SK-N-MC (cell line): ENCODE results near the gene PLA2G6.

Experiments
- DNase-seq: peaks from one replicate; pipeline ENCODE4 v3.0.0-alpha.2; 2011; ENCODE audit warnings: low read depth, low spot score
- H3K27ac ChIP-seq: fragments of 200-600 bp; sonication (generic); 2 replicates; pipeline ENCODE4 v1.5.1; 2016; ENCODE audit warnings: mixed run types
- H3K36me3 ChIP-seq: fragments of 200-600 bp; sonication (generic); 2 replicates; pipeline ENCODE4 v1.6.1; 2017; ENCODE audit warnings: antibody characterized with exemption, low read length, mixed read lengths; ENCODE audit not compliant: insufficient read depth
- H3K4me3 ChIP-seq: fragments of 200-600 bp; sonication (generic); 2 replicates; pipeline ENCODE4 v1.5.1; 2016
- H3K9ac ChIP-seq: fragments of 200-600 bp; sonication (generic); 2 replicates; pipeline ENCODE4 v1.8.0; 2017; ENCODE audit warnings: mixed run types, mixed read lengths; ENCODE audit not compliant: insufficient read length
- H3K9me3 ChIP-seq: fragments of 200-600 bp; sonication (generic); 2 replicates; pipeline ENCODE4 v1.6.1; 2017; ENCODE audit warnings: low read depth, mild to moderate bottlenecking, antibody characterized with exemption, low read length, moderate library complexity, mixed read lengths
- EZH2 ChIP-seq: fragments of 200-600 bp; sonication (generic); IDR thresholded peaks from one replicate; pipeline ENCODE4 v1.6.1; 2017; ENCODE audit warnings: antibody characterized with exemption
- FOXP2 ChIP-seq: optimal IDR thresholded peaks from 2 replicates; pipeline ENCODE3; 2011; ENCODE audit warnings: mild to moderate bottlenecking, moderate library complexity; ENCODE audit not compliant: insufficient read depth; ENCODE audit errors: extremely low read length, control extremely low read depth
- POLR2AphosphoS5 ChIP-seq: IDR thresholded peaks from 2 replicates; pipeline ENCODE4 v1.6.1; 2012; ENCODE audit warnings: mild to moderate bottlenecking, low read depth, low read length, borderline replicate concordance

PLA2G6 gene

DNA sequence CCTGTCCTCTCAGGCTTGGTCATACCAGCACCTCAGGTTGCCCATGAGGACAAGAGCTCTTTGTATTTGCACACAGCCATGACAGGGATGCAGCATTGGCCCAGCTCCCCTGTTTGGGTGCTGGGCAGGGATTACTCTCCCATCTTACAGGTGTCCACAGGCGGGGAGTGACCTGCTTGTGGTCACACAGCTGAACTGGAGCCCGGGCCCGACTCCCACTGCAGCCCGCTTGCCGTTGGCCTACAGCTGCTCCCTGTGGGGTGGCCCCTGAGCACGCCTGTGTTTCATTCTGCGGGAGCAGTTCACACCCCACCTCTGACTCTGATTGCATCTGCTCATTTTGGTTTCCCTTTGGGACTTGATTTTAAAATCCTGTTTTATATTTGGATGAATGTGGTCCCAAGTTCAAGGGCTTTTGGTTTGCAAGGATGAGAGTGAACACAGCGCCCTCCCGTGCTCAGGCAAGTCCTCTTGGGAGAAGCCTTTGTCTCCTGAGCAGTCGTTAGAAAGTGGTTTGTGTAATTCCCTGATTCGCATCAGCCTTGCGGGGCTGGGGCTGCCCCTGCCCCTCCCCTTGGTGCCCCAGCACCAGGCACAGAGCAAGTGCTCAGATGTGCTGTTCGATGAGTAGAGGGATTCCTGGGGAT is 115.1 kb downstream of the PLA2G6 start:
- peaks cover 5% of the 10 kb centered on the region; the same call in 1 of the 2 replicates for H3K36me3 ChIP-seq
- H3K27ac ChIP-seq, result no peak overlapping the region
- TF ChIP-seq POLR2AphosphoS5 (no peak), FOXP2 (no peak), EZH2 (no peak)
- H3K9me3 ChIP-seq, result no peaks in the 10 kb centered on the region
- no peak overlapping the region for H3K4me3 ChIP-seq
- DNase-seq, result no peak
- H3K9ac ChIP-seq, result no peak overlapping the region

DNA sequence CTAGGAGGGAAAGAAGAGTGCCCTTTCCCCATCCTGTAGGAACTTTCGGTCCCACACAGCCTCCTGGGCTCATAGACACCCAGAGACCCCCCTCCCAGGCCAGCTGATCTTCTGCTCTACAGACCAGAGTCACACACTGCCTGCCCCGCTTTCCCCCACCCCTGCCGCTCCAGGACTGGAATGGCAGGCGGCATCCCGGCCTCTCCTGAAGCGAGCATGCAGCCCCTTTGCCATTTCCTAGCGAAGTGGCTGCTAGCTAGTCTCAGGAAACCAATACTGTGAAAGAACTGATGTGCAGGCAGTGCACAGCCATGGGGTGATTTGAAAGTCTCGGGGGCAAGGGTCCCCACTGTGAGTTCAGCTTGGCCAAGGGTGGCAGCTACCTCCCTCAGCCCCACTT is 116.1 kb downstream of the PLA2G6 start:
- no peak overlapping the region for H3K9ac ChIP-seq
- TF ChIP-seq EZH2, result no peak
- TF ChIP-seq POLR2AphosphoS5, result no peak
- no peak for TF ChIP-seq FOXP2
- no peaks in the 10 kb centered on the region for H3K9me3 ChIP-seq
- peaks cover 5% of the 10 kb centered on the region; the same call in 1 of the 2 replicates for H3K36me3 ChIP-seq
- H3K27ac ChIP-seq, result no peak overlapping the region
- no peak overlapping the region for H3K4me3 ChIP-seq
- no peak for DNase-seq

DNA sequence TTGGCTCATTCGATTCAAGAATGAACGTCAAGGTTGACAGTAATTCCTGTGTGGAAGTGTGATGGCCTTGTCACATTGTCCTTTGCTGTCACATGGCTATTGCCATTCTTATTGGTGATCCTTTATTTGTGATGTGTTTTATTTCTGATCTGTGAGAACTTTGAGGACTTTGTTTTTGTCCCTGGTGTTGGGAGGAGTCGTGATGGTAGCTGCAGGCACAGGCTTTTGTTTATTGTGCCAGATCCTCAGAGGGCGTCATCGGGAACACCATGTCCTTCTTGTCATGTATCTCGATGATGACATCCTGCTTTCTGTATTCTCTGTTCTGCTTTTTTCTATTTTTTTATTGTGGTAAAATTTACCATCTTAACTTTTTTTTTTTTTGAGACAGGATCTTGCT is 118.8 kb downstream of the PLA2G6 start:
- H3K9me3 ChIP-seq, result no peaks in the 10 kb centered on the region
- peaks cover 7% of the 10 kb centered on the region; the same call in 1 of the 2 replicates for H3K36me3 ChIP-seq
- TF ChIP-seq EZH2 (no peak), POLR2AphosphoS5 (no peak), FOXP2 (no peak)
- H3K4me3 ChIP-seq, result no peak overlapping the region
- H3K27ac ChIP-seq, result no peak overlapping the region
- no peak for DNase-seq
- no peak overlapping the region for H3K9ac ChIP-seq
